Progenitor cell of endocrine pancreas (in vitro differentiated cells): ENCODE results near the gene STK32A. TPM values are rescaled to one million over a fixed set of nuclear protein-coding genes. Genes with fewer than 3 reads are reported as not detected.

Source experiments
- DNase-seq: peaks from one replicate; pipeline ENCODE4 v3.0.0; 2021; ENCODE audit warnings: low spot score; ENCODE audit not compliant: unreplicated experiment
- H3K27ac Mint-ChIP-seq: 2 replicates; pipeline ENCODE4 v1.8.0; 2021; ENCODE audit warnings: mild to moderate bottlenecking, moderate library complexity, mixed read lengths
- H3K27me3 Mint-ChIP-seq: 2 replicates; pipeline ENCODE4 v1.8.0; 2021; ENCODE audit warnings: mixed read lengths
- H3K36me3 Mint-ChIP-seq: 2 replicates; pipeline ENCODE4 v1.8.0; 2022; ENCODE audit warnings: mixed read lengths; ENCODE audit not compliant: insufficient read depth
- H3K4me1 Mint-ChIP-seq: 2 replicates; pipeline ENCODE4 v1.8.0; 2021; ENCODE audit warnings: low read depth, mixed read lengths
- H3K4me3 Mint-ChIP-seq: 2 replicates; pipeline ENCODE4 v1.8.0; 2021; ENCODE audit warnings: low read depth, mild to moderate bottlenecking, moderate library complexity, mixed read lengths
- H3K9me3 Mint-ChIP-seq: 2 replicates; pipeline ENCODE4 v1.8.0; 2021; ENCODE audit warnings: low read depth, mixed read lengths
- CTCF ChIP-seq: fragments of 200-600 bp; sonication (generic); IDR thresholded peaks from one replicate; pipeline ENCODE4 v1.5.0; 2021; ENCODE audit warnings: antibody characterized with exemption, mild to moderate bottlenecking; ENCODE audit not compliant: unreplicated experiment
- total RNA-seq: library from RNA; stranded (reverse); gene quantifications from 2 replicates; pipeline ENCODE4 v1.2.1, GENCODE V29; 2021

The STK32A gene
- total RNA-seq, 1 donor from 2014 or later = 1.3 TPM

GRCh38 chr5:147259837-147260236, 25.0 kb downstream of the STK32A start:
- peaks cover 4% of the 10 kb centered on the region for H3K9me3 Mint-ChIP-seq
- no peak for DNase-seq
- H3K27me3 Mint-ChIP-seq = peaks cover 11% of the 10 kb centered on the region
- H3K27ac Mint-ChIP-seq = no peak overlapping the region
- no peak overlapping the region for H3K4me3 Mint-ChIP-seq
- TF ChIP-seq CTCF = no peak
- H3K36me3 Mint-ChIP-seq = no peaks in the 10 kb centered on the region
- no peaks in the 10 kb centered on the region for H3K4me1 Mint-ChIP-seq

GRCh38 chr5:147267082-147267832, 32.4 kb downstream of the STK32A start:
- Mint-ChIP-seq H3K27me3 (no peaks in the 10 kb centered on the region), H3K9me3 (peaks cover 9% of the 10 kb centered on the region), H3K27ac (no peak overlapping the region), H3K4me1 (no peaks in the 10 kb centered on the region), H3K36me3 (no peaks in the 10 kb centered on the region), H3K4me3 (no peak overlapping the region)
- TF ChIP-seq CTCF = no peak
- no peak for DNase-seq

- no peak for DNase-seq
- H3K36me3 Mint-ChIP-seq = no peaks in the 10 kb centered on the region
- no peak for TF ChIP-seq CTCF
- H3K4me3 Mint-ChIP-seq = no peak overlapping the region
- H3K4me1 Mint-ChIP-seq = no peaks in the 10 kb centered on the region
- H3K27me3 Mint-ChIP-seq = no peaks in the 10 kb centered on the region
- H3K27ac Mint-ChIP-seq = no peak overlapping the region
- H3K9me3 Mint-ChIP-seq = peaks cover 11% of the 10 kb centered on the region
These were observed 41.7 kb downstream of the STK32A start for GRCh38 chr5:147276497-147276896.

- TF ChIP-seq CTCF = no peak
- H3K36me3 Mint-ChIP-seq = peaks cover 2% of the 10 kb centered on the region
- peaks cover 34% of the 10 kb centered on the region for H3K9me3 Mint-ChIP-seq
- H3K4me1 Mint-ChIP-seq = no peaks in the 10 kb centered on the region
- no peak for DNase-seq
- no peak overlapping the region for H3K27ac Mint-ChIP-seq
- H3K4me3 Mint-ChIP-seq = no peak overlapping the region
- H3K27me3 Mint-ChIP-seq = no peaks in the 10 kb centered on the region
These were observed 51.5 kb downstream of the STK32A start for GRCh38 chr5:147286296-147286695.

- no peaks in the 10 kb centered on the region for H3K4me1 Mint-ChIP-seq
- no peak for DNase-seq
- peaks cover 30% of the 10 kb centered on the region for H3K9me3 Mint-ChIP-seq
- H3K27me3 Mint-ChIP-seq = no peaks in the 10 kb centered on the region
- no peak overlapping the region for H3K4me3 Mint-ChIP-seq
- no peak for TF ChIP-seq CTCF
- no peak overlapping the region for H3K27ac Mint-ChIP-seq
- H3K36me3 Mint-ChIP-seq = peaks cover 2% of the 10 kb centered on the region
These were observed 52.3 kb downstream of the STK32A start for GRCh38 chr5:147287110-147287509.
